IPS DF 19.7 (cell line): ENCODE data around the gene CRACR2B.

Experiments
- DNase-seq: peaks from one replicate; pipeline ENCODE4 v3.0.0-alpha.2; 2013; ENCODE audit warnings: low read depth, low spot score

The CRACR2B gene

DNA sequence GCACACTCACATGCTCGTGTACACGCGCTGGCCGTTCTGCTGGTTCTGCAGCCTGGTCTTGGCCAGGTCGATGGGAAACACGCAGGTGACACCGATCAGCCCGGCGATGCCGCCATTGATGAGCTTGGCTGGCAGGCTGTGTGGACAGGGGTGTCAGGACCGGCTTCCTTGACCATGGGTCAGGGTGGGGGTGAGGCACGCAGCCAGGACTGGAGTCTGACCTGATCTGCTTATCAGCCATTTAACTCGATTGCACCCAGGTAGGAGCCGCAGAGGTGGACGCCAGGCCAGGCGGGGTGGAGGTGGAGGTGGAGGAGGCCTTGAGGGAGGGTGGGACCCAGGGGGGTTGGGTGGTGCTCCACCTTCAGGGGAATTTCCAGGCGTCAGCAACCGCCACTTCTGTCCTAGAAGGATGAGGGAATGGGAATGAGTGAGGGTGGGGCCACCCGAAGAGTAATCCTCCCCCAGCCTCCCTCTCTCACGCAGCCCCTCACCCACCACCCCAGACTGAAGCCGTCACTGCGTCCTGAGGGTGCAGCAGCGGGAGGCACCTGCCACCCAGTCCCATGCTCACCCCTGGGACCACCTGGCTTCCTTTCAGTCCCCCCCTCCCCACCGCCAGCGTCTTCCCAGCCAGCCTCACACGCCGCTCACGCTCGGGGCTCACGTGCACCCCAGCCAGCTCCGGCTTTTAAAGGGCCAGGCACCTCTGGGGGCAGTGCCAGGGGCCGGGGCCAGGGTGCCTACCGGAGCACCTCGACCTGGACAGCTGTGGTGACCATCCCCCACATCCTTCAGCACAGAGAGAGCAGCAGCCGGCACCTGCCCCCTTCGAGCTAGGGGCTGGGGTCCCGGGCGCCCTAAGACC, 32.7 kb upstream of the CRACR2B start:
- DNase-seq = no peak

DNA sequence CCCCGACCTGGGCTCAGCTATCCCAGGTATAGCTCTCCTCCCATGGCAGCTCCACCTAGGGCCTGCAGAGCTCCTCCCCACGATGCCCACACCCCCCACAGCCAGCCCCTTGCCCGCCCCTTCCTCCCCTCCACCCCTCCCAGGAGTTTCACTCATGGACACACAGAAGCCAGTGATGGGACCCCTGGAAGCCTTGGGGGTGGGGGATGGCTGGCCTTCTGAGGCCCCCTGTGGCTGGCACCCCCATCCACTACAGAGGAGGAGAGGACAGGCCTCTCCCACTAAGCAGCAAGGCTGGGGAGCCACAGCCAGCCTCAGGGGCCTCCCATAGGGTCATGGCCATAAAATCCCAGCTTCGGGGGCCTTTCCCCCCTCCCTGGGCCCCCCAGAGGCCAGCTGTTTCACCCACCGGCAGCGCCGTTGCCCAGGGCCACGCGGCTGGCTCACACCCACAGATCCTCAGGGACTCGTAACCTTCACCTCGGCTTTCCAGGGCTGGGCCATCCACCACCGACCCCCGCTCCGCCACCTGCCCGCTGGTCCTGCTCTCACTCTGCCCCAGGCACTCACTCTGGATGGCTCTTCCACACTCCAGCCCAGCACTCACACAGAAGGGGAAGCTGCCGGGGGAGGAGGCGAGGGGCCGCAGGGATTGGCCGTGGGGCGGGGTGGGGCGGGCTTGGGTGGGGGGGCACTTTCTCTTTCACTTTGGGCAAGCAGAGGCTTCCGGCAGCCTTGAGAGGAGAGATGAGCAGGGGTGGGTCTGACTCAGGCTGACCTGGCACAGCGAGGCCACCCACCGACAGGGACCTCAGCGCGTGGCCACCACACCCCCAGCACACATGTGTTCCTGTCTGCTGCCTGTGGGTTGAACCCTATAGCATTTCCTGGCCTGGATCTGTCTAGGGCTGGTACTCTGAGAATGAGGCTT, 31.8 kb upstream of the CRACR2B start:
- no peak for DNase-seq

DNA sequence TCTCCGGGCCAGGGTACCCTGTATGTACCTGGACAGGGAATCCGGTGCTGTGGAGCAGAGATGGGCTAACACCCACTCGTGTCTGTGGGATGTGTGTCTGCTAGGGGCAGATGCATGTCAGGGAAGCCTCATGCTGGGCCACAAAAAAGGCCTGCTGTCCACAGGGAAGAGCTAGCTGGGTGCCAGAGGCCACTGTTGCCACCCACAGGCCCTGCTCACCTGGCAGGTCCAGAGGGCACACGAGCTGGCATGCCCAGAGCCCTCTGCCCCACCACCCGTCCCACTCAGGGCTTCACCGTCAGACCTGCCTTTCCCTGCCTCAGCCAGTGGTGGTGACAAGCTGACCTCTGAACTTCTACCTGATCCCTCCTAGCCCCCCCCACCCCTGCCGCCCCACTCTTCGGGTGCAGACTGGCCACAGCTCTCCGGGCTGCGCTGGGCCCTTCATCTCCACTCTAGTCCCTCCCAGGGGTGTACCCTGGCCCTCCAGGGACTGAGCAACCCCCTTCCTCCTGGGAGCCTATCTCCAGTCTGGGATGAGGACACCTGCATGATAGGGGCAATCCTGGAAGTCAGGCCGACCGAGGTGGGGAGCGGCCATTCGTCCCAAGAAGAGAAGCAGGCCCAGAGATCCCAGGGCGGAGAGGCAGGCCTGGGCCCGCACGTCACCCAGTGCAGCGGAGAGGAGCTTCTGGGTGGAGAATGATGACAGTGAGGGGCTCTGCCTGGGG, 31.0 kb upstream of the CRACR2B start:
- no peak for DNase-seq

DNA sequence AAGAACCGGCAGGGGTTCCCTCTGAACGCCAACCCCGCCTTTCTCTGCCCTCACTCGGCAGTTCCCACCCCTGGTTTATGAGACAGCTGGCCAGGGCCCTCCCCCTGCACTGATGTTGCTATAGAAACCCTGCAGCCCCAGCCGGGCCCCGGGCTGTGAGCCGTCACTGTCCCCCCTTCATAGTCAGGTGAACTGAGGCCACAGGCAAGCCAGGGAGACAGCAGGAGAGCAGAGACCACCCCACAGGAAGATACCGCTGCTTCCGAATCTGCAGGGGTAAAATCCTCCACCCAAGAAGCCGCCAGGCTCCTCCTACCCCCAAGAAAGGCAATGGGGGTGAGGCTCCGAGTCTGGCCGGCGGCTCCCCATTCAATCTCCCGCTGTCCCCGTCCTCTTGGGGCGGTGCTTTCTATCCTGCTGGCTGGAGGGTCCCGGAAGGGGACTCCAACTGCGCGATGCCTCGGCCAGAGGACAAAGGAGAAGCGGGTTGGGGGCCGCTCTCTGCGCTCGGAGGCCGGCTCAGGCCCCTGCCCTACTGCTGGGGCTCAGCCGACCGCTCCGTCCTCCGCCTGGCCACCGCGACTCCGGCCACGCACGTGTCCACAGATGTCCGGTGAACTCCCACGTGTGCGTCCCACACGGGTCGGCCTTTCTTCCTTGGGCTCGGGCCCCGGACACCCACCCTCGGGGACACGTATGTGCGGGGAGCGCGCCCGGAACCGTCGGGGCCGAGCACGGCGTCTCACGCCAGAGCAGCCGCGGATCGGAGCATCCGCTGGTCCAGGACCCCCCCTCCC, 30.2 kb upstream of the CRACR2B start:
- DNase-seq = no peak

DNA sequence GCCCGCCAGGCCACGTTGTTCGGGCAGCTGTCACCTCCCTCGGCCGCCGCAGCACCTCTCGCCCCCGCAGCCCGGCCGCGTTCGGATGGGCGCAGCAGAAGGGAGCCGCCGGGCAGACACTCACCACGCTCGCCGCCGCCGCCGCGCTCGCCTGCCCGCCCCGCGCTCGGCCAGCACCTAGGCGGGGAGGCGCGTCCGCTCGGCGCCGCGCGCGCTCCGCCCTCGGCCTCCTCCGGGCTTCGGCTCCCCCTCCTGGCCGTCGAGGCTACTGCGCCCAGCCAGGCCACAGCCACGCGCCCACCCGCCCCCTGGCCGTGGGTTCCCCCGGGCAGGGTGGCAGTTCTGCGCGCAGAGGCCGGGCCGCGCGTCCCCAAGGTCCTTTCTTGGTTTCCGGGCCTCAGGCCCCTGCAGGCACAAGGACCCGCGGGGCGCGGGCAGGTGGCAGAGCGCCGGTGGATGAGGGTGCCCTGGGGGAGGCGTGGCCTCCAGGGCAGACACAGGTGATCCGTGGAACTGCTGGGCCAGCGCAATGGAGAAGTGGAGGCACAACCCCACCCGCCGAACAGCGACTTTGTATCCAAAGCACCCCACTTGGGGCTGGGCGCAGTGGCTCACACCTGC, 29.5 kb upstream of the CRACR2B start, which contains the start of gene SLC25A22:
Gene SLC25A22, minus strand, starts transcription at position 189 of the 621 bp plus-strand sequence. CDS start 3,275 bp downstream, outside the sequence.
- DNase-seq = no peak

GRCh38 chr11:799641-800316, 27.9 kb upstream of the CRACR2B start:
- no peak for DNase-seq

GRCh38 chr11:800473-800872, 27.2 kb upstream of the CRACR2B start:
- DNase-seq = no peak

DNA sequence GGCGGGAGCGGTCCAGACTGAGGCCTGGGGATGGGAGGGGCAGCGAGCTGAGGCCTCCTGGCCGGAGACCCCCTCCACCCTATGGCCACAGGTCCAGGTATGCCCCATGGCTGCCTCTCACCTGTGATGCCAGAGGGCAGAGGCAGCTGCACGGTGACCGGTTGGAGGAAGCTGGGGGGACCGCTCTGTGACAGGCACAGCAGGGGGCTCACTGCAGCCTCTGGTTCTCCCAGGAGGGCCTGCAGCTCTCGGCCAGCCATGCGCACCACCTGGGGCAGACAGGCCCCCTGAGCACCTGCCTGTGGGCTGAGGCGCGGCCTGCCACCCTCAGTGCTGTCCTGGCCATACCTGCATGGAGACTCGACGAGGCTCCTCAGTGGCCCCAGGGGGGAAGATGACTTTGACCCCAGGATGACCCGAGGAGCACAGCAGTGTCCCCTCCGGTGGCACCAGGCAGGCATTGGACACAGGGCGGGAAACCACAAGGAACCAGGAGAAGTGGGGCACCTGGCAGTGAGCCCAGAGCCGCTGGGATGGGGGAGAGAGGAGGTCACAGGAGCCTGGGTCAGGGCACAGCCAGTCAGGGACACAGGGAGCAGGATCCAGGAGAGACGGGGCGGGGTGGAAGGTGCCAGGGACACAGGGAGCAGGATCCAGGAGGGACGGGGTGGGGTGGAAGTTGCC, 26.5 kb upstream of the CRACR2B start:
- no peak for DNase-seq

- no peak for DNase-seq
Measured at GRCh38 chr11:802018-802617, 25.6 kb upstream of the CRACR2B start.

- no peak for DNase-seq
Measured at GRCh38 chr11:802693-803466, 24.8 kb upstream of the CRACR2B start.

DNA sequence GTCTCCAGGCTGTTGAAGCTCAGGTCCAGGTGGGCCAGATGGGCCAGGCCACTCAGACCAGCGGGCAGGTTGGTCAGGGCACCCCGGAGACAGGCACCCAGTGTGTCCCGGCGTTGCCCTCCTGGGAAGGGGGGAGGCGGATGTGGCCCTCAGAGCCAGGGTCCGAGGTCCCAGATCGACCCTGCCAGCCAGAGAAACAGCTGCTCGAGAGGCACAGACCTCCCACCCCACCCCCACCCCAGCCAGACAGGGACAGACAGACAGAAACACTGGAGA, 24.3 kb upstream of the CRACR2B start:
- no peak for DNase-seq

GRCh38 chr11:803770-804598, 23.7 kb upstream of the CRACR2B start:
- DNase-seq = no peak

GRCh38 chr11:804599-804964, 23.1 kb upstream of the CRACR2B start:
- no peak for DNase-seq

GRCh38 chr11:808427-809286, 19.1 kb upstream of the CRACR2B start:
- no peak for DNase-seq

DNA sequence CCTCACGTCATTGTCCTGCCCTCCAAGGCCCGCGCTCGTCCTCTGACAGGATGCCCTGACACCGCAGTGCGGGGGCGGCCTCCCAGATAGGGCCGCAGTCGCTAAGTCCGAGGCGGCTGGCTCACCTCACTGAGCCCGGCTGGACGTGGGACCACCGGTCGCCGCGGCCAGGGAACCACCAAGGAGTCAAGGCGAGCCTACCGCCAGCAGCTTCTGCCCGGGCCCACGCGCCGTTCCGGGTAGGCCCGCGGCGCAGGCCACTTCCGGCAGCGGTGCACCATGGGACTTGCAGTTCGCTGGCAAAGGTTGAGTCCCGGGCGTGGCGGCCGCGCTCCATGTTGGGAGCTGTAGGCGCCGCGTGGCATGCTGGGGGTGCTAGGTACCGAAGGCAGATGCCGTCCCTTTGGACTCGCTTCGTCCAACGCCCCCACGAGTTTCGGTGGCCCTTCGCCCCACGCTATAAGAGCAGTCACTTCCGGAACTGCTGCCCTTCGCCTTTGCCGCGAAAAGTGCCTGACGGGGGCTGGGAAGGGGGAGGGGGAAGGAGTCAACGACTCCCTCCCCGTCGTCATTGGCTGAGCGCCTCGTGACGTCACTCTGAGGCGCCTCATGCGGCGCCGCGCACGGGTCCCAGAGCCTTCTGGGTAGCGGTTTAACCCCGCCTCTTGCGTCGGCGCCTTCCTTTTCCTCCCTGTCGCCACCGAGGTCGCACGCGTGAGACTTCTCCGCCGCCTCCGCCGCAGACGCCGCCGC, 18.3 kb upstream of the CRACR2B start, which contains the start of gene RPLP2:
Gene RPLP2, plus strand, starts transcription at position 681 of the 753 bp plus-strand sequence. CDS start 268 bp downstream, outside the sequence.
- peak; percentile 78 for DNase-seq
